Tibial artery (tissue), 4 donors: Measurements from ENCODE around the gene KDR.

Experiments
- DNase-seq, 2 donors: peaks; one replicate each; pipeline ENCODE4 v3.0.0-alpha.2; 2019
- H3K27ac ChIP-seq, 2 donors: fragments of 200-600 bp; sonication (generic) in 1 of 2; 1 replicate in 1 of 2; 2 replicates in 1 of 2; pipeline ENCODE4 v1.5.1; 2018 to 2019; ENCODE audit warnings: mild to moderate bottlenecking in 1 of 2
- H3K27me3 ChIP-seq, 2 donors: fragments of 200-600 bp; sonication (generic) in 1 of 2; one replicate each; pipeline versions ENCODE4 v1.5.1 to v1.6.0; 2016 to 2019
- H3K36me3 ChIP-seq, 3 donors: fragments of 200-600 bp; sonication (generic) in 2 of 3; one replicate each; pipeline ENCODE4 v1.5.1; 2016 to 2019; ENCODE audit warnings: mild to moderate bottlenecking in 2 of 3
- H3K4me1 ChIP-seq, 4 donors: fragments of 200-600 bp; sonication (generic) in 2 of 4; 1 replicate in 3 of 4; 2 replicates in 1 of 4; pipeline ENCODE4 v1.5.1; 2016 to 2019
- H3K4me3 ChIP-seq, 2 donors: fragments of 200-600 bp; sonication (generic) in 1 of 2; 1 replicate in 1 of 2; 2 replicates in 1 of 2; pipeline ENCODE4 v1.5.1; 2018 to 2019; ENCODE audit warnings: mild to moderate bottlenecking in 2 of 2
- H3K9me3 ChIP-seq, 3 donors: fragments of 200-600 bp; sonication (generic) in 1 of 3; one replicate each; pipeline ENCODE4 v1.5.1; 2016 to 2019
- CTCF ChIP-seq, 2 experiments: fragments of 200-600 bp in 1 of 2; fragments of 450-650 bp in 1 of 2; IDR thresholded peaks; one replicate each; pipeline ENCODE4 v1.5.1; 2017 to 2019; ENCODE audit warnings: antibody characterized with exemption in 2 of 2, mild to moderate bottlenecking in 1 of 2, moderate library complexity in 1 of 2
- intact Hi-C: fragments of 100-400 bp; cut with DNase I; formaldehyde crosslinking; loops from one replicate; pipeline ENCODE4 v1.15.0; 2023; ENCODE audit warnings: low total_unique reads

KDR gene

GRCh38 chr4:55111601-55112000, 13.8 kb downstream of the KDR start:
- H3K9me3 ChIP-seq: no peaks in the 10 kb centered on the region
- H3K27me3 ChIP-seq: no peaks in the 10 kb centered on the region
- intact Hi-C loops: no loop called here
- peaks cover 0 to 42% (median 37%) of the 10 kb centered on the region in 3 donors for H3K36me3 ChIP-seq
- no peaks in the 10 kb centered on the region for H3K4me1 ChIP-seq
- H3K4me3 ChIP-seq: no peak overlapping the region
- no peak for TF ChIP-seq CTCF (IDR thresholded peaks at IDR 0.05)
- DNase-seq: no peak
- no peak overlapping the region for H3K27ac ChIP-seq

GRCh38 chr4:55110131-55110530, 15.3 kb downstream of the KDR start:
- Histone ChIP-seq H3K9me3 (no peaks in the 10 kb centered on the region), H3K27me3 (no peaks in the 10 kb centered on the region), H3K36me3 (peaks cover 0 to 49% (median 42%) of the 10 kb centered on the region in 3 donors), H3K4me3 (no peak overlapping the region), H3K4me1 (no peaks in the 10 kb centered on the region), H3K27ac (no peak overlapping the region)
- DNase-seq: no peak
- no peak for TF ChIP-seq CTCF (IDR thresholded peaks at IDR 0.05)
- intact Hi-C loops: no loop called here

GRCh38 chr4:55107054-55107453, 18.3 kb downstream of the KDR start:
- H3K4me3 ChIP-seq: no peak overlapping the region
- H3K4me1 ChIP-seq: peaks cover 0 to 25% (median 5%) of the 10 kb centered on the region in 4 donors
- no peaks in the 10 kb centered on the region for H3K27me3 ChIP-seq
- H3K27ac ChIP-seq: no peak overlapping the region
- intact Hi-C loops: no loop called here
- no peak for DNase-seq
- H3K36me3 ChIP-seq: peaks cover 0 to 35% (median 25%) of the 10 kb centered on the region in 3 donors
- H3K9me3 ChIP-seq: no peaks in the 10 kb centered on the region
- TF ChIP-seq CTCF (IDR thresholded peaks at IDR 0.05): no peak

- Histone ChIP-seq H3K4me1 (peaks cover 0 to 25% (median 5%) of the 10 kb centered on the region in 4 donors), H3K36me3 (peaks cover 0 to 36% (median 31%) of the 10 kb centered on the region in 3 donors), H3K9me3 (no peaks in the 10 kb centered on the region), H3K4me3 (no peak overlapping the region), H3K27me3 (no peaks in the 10 kb centered on the region), H3K27ac (peak overlapping the region; percentile 74 to 75)
- intact Hi-C loops: loop anchor here (1.0 kb wide), 1 partner anchor 66 kb away; no protein-coding TSS in a partner anchor
- TF ChIP-seq CTCF (IDR thresholded peaks at IDR 0.05): no peak
- DNase-seq: peak in 1 of 2 donors; percentile 71
These were observed 22.2 kb downstream of the KDR start for GRCh38 chr4:55103224-55103623.

GRCh38 chr4:55099816-55100215, 25.6 kb downstream of the KDR start:
- intact Hi-C loops: no loop called here
- Histone ChIP-seq H3K4me1 (peaks cover 0 to 25% (median 5%) of the 10 kb centered on the region in 4 donors), H3K9me3 (no peaks in the 10 kb centered on the region), H3K36me3 (peaks cover 0 to 51% (median 31%) of the 10 kb centered on the region in 3 donors), H3K27ac (no peak overlapping the region), H3K27me3 (no peaks in the 10 kb centered on the region), H3K4me3 (no peak overlapping the region)
- TF ChIP-seq CTCF (IDR thresholded peaks at IDR 0.05): no peak
- no peak for DNase-seq
